MM.1S (cell line): ENCODE results near the gene ADGRD2.

Experiments used
- DNase-seq: peaks from one replicate; pipeline ENCODE4 v3.0.0-alpha.2; 2015
- H2AFZ ChIP-seq: fragments of 300-600 bp; sonication (generic); 2 replicates; pipeline ENCODE4 v1.6.0; 2016; ENCODE audit warnings: antibody characterized with exemption, low read length
- H3F3A ChIP-seq: fragments of 300-600 bp; sonication (generic); 2 replicates; pipeline ENCODE4 v1.6.1; 2016; ENCODE audit warnings: mild to moderate bottlenecking, antibody characterized with exemption, low read length, moderate library complexity, mixed read lengths; ENCODE audit not compliant: insufficient read depth
- H3K27ac ChIP-seq: fragments of 300-600 bp; sonication (generic); 2 replicates; pipeline ENCODE4 v1.5.1; 2016; ENCODE audit warnings: mild to moderate bottlenecking, low read length
- H3K27me3 ChIP-seq: fragments of 300-600 bp; sonication (generic); replicated peaks from 2 replicates; pipeline ENCODE4 v1.6.0; 2016; ENCODE audit warnings: low read length; ENCODE audit not compliant: insufficient read depth
- H3K36me3 ChIP-seq: fragments of 300-600 bp; sonication (generic); replicated peaks from 2 replicates; pipeline ENCODE4 v1.6.1; 2016; ENCODE audit warnings: mild to moderate bottlenecking, low read length, mixed read lengths; ENCODE audit not compliant: insufficient read depth
- H3K4me1 ChIP-seq: fragments of 300-600 bp; sonication (generic); 2 replicates; pipeline ENCODE4 v1.6.1; 2016; ENCODE audit warnings: low read length, mixed read lengths
- H3K4me2 ChIP-seq: fragments of 300-600 bp; sonication (generic); 2 replicates; pipeline ENCODE4 v1.6.0; 2016; ENCODE audit warnings: low read depth, low read length
- H3K4me3 ChIP-seq: fragments of 300-600 bp; sonication (generic); 2 replicates; pipeline ENCODE4 v1.5.1; 2016; ENCODE audit warnings: low read length, mixed read lengths
- H3K79me2 ChIP-seq: fragments of 300-600 bp; sonication (generic); 2 replicates; pipeline ENCODE4 v1.6.1; 2016; ENCODE audit warnings: mixed run types, low read length, mixed read lengths
- H3K9ac ChIP-seq: fragments of 300-600 bp; sonication (generic); 2 replicates; pipeline ENCODE4 v1.6.1; 2016; ENCODE audit warnings: low read length, mixed read lengths
- H3K9me2 ChIP-seq: fragments of 300-600 bp; sonication (generic); replicated peaks from 2 replicates; pipeline ENCODE4 v1.6.1; 2016; ENCODE audit warnings: mild to moderate bottlenecking, low read length, mixed read lengths; ENCODE audit not compliant: insufficient read depth
- H3K9me3 ChIP-seq: fragments of 300-600 bp; sonication (generic); replicated peaks from 2 replicates; pipeline ENCODE4 v1.6.1; 2016; ENCODE audit warnings: mild to moderate bottlenecking, low read length, mixed read lengths; ENCODE audit not compliant: insufficient read depth
- H4K20me1 ChIP-seq: fragments of 300-600 bp; sonication (generic); 2 replicates; pipeline ENCODE4 v1.6.1; 2016; ENCODE audit warnings: mild to moderate bottlenecking, low read length, moderate library complexity, mixed read lengths; ENCODE audit not compliant: insufficient read depth
- CTCF ChIP-seq: fragments of 300-600 bp; sonication (generic); IDR thresholded peaks from 2 replicates; pipeline ENCODE4 v1.5.1; 2016; ENCODE audit warnings: antibody characterized with exemption, low read length, mixed read lengths
- EZH2 ChIP-seq: fragments of 300-600 bp; sonication (generic); optimal IDR thresholded peaks from 2 replicates; pipeline ENCODE3; 2017; ENCODE audit warnings: low read depth, mild to moderate bottlenecking, antibody characterized with exemption, low read length, mixed read lengths
- EZH2phosphoT487 ChIP-seq: fragments of 300-600 bp; sonication (generic); IDR thresholded peaks from 2 replicates; pipeline ENCODE4 v1.6.1; 2018; ENCODE audit warnings: antibody characterized with exemption, low read length

ADGRD2 gene

DNA sequence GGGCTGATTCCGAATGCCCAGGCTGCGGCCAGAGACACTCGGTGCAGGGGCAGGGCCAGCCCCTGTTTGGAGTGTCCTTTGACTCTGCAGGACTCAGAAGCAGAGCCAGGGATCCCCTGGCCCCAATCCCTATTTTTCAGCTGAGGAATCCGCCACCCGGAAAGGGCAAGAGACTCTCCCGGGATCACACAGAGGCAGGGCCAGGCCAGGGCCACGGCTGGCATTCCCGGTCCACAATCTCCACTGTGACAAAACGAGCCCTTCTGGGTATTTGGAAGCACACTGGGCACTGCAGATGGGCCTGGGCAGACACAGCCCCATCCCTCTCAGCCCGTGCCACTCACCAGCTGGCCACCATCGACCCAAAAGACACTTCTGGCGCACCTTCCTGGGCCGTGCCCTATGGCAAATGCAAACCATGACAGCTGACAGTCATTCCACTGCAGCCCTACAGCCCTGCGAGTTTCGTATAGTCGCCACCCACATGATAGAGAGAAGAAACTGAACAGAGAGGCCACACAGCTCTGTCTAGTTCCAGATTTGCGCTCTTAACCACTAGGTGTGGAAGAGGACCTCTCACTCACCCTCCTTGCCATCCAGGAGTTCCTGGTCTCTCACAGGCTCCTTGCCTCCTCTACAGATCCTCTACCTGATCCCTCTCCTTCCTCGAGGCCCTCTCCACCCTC lies 43.7 kb downstream of the ADGRD2 start:
- Histone ChIP-seq H3K9me3 (no peaks in the 10 kb centered on the region), H3K27ac (no peak overlapping the region), H3K4me1 (no peaks in the 10 kb centered on the region), H3K4me3 (no peak overlapping the region), H3K79me2 (no peaks in the 10 kb centered on the region), H3F3A (no peaks in the 10 kb centered on the region), H3K9me2 (no peaks in the 10 kb centered on the region), H3K27me3 (peaks cover 90% of the 10 kb centered on the region), H3K9ac (no peak overlapping the region), H2AFZ (no peak overlapping the region), H3K4me2 (no peak overlapping the region), H4K20me1 (no peaks in the 10 kb centered on the region), H3K36me3 (no peaks in the 10 kb centered on the region)
- DNase-seq: no peak
- TF ChIP-seq CTCF: no peak
- no peak for TF ChIP-seq EZH2
- no peak for TF ChIP-seq EZH2phosphoT487

DNA sequence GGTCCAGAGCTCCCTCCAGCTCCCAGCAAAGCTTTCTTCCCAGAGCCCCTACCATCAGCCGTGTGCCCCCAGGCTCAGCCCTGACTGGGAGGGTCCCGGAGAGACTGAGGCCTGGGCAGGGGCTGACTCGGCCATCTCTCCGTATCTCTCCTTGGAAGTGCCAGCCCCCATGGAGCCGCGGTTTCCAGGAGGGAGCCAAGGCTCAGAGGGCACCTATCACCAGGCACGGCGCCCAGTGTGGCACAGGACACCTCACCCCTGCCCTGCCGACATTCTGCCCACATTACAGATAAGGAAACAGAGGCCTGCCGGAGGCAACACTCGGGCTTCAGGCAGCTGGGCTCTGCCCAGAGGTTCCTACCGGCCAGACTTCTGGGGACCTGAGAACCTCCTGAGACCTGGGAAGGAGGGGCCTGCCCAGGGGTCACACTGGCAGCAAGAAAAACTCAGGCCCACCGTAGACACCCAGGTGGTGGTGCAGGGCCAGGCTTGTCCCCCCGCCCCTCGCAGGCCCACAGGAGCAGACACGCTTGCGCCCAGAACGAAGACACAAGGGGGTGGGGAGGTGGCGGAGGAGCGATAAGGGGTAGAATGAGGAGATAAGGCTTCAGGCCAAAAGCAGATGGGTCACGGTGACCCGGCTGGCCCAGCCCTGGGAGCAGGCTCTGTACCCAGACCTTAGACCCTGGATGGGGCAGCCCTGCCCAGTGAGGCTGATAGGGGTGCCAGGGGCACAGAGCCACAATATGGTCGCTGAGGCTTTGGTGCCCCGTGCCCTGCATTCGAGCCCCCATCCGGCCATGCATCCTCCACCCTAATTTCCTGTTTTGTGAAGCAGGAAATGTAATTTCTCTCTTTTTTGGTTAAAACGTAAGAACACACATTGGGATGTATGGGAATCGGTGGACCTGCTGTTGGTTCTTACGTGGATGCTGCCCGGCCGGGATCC lies 45.1 kb downstream of the ADGRD2 start:
- Histone ChIP-seq H4K20me1 (no peaks in the 10 kb centered on the region), H3K36me3 (no peaks in the 10 kb centered on the region), H3K27me3 (peaks cover 90% of the 10 kb centered on the region), H3K4me3 (no peak overlapping the region), H3K79me2 (no peaks in the 10 kb centered on the region), H3K4me1 (no peaks in the 10 kb centered on the region), H3K9me2 (no peaks in the 10 kb centered on the region), H3K9ac (no peak overlapping the region), H3K4me2 (no peak overlapping the region), H2AFZ (no peak overlapping the region), H3F3A (no peaks in the 10 kb centered on the region), H3K9me3 (no peaks in the 10 kb centered on the region), H3K27ac (no peak overlapping the region)
- no peak for TF ChIP-seq EZH2phosphoT487
- no peak for TF ChIP-seq CTCF
- TF ChIP-seq EZH2: no peak
- DNase-seq: no peak

DNA sequence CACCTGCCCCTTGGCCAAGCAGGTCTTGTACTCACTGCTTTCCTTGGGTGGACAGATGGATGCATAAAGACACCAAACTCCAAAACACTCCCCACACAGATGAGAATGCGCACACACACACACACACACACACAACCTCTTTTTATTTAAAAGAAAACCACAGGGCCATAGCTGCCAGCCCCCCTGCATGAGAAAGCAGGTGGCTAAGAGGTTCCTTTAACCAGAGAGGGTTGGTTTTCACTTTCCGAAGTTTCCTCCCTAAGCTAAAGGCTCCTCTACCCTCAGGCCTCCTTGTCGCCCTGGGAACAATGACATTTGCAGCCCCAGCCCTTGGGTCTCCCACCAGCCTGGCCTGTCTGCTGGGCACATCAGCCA lies 45.8 kb downstream of the ADGRD2 start:
- Histone ChIP-seq H3K4me2 (no peak overlapping the region), H3K4me3 (no peak overlapping the region), H3F3A (no peaks in the 10 kb centered on the region), H4K20me1 (no peaks in the 10 kb centered on the region), H3K79me2 (no peaks in the 10 kb centered on the region), H2AFZ (no peak overlapping the region), H3K9me3 (no peaks in the 10 kb centered on the region), H3K9ac (no peak overlapping the region), H3K27me3 (peaks cover 92% of the 10 kb centered on the region), H3K36me3 (no peaks in the 10 kb centered on the region), H3K4me1 (no peaks in the 10 kb centered on the region), H3K9me2 (no peaks in the 10 kb centered on the region), H3K27ac (no peak overlapping the region)
- TF ChIP-seq EZH2phosphoT487 (no peak), CTCF (no peak)
- DNase-seq: no peak
